Stimulated activated CD4-positive, alpha-beta T cell treated with anti-CD3 and anti-CD28 coated beads, TNF-alpha, amount 100 ng/mL, for 48 hours (primary cell): ENCODE results near the gene SLC34A3.
"Not testable (repeated sequence)": the region's sequence is repeated elsewhere in the genome, so short reads cannot be mapped to it uniquely, and the experiment has no call there.

Experiments used
- DNase-seq, 3 donors: peaks; one replicate each; pipeline ENCODE4 v3.0.0-alpha.2; 2020; ENCODE audit warnings: low read depth in 3 of 3

SLC34A3 gene

DNA sequence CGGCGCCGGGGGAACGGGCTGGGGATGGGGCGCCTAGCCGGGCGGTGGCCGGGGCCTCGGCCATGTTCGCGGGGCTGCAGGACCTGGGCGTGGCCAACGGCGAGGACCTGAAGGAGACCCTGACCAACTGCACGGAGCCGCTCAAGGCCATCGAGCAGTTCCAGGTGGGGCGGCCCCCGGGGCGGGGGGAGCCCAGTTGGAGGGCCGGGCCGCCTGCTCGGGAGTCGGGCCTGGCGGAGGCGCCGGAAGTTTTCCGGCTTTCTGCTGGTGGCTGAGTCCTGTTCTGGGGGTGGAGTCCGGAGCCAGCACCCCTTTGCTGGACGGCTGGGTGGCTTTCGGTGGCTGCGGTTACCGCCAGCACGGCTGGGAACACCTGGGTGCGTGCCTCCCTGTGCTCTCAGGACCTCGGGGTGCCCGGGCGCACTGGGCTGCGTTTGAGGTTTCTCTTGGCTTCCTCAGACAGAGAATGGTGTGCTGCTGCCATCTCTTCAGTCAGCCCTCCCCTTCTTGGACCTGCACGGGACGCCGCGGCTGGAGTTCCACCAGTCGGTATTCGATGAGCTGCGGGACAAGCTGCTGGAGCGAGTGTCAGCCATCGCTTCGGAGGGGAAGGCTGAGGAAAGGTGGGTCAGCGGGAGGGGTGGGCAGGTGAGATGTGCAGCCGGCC lies 24.9 kb downstream of the SLC34A3 start:
- no peak for DNase-seq

DNA sequence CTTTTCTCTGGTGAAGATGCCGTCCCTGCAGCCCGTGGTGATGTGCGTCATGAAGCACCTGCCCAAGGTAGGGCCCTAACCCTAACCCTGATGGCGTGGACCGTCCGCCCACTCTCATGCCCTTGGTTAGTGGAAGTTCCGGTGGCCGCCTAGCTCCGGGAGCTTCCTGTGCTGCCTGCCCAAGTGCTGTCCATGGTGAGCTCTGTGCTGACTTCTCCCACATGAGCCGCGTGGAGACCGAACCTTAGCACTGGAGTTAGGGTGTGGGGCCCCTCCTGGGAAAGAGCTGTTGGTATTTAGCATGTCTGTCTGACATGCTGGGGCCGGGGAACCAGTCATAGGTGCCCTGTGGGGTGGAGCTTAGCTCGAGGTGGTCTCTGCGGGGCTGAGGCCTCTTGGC lies 25.7 kb downstream of the SLC34A3 start:
- no peak for DNase-seq

DNA sequence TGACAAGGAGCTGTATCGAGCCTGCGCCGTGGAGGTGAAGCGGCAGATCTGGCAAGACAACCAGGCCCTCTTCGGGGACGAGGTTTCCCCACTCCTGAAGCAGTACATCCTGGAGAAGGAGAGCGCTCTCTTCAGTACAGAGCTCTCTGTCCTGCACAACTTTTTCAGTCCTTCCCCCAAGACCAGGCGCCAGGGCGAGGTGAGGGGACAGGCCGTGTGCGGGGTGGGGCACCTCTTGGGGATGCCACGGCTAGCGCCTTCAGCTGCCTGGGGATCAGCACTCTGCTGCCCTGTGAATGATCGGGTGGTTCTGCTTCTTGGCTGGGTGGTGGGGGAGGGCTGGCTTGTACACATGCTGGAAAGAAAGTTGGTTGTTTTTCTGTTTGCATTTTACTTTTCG lies 26.2 kb downstream of the SLC34A3 start:
- no peak for DNase-seq

DNA sequence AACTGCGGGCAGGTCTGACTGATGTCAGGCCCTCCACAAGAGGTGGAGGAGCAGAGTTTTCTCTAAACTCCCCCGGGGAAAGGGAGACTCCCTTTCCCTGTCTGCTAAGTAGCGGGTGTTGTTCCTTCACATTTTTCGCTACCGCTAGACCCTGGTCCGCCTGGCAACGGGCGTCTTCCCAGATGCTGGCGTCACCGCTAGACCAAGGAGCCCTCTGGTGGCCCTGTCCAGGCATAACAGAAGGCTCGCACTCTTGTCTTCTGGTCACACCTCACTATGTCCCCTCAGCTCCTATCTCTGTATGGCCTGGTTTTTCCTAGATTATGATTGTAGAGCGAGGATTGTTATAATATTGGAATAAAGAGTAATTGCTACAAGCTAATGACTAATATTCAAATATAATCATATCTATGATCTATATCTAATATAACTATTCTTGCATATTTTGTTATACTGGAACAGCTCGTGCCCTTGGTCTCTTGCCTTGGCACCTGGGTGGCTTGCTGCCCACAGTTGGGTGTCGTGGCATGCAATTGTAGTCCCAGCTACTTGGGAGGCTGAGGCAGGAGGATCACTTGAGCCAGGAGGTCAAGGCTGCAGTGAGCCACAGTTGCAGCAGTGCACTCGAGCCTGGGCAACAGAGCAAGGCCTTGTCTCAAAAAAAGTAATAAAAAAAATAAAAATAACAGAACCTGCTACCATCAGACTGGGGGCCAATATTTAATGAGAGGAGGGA lies 31.6 kb downstream of the SLC34A3 start:
- not testable (repeated sequence) for DNase-seq

DNA sequence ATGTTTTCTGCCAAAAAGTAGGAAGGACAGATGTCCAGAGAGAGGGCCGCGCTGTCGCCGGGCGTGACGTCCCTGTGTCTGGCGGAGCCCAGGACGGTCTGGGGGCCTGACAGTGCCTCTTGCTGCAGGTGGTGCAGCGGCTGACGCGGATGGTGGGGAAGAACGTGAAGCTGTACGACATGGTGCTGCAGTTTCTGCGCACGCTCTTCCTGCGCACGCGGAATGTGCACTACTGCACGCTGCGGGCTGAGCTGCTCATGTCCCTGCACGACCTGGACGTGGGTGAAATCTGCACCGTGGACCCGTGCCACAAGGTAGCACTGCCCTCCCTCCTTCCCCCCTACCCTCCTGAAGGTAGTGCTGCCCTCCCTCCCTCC lies 32.2 kb downstream of the SLC34A3 start:
- no peak for DNase-seq

DNA sequence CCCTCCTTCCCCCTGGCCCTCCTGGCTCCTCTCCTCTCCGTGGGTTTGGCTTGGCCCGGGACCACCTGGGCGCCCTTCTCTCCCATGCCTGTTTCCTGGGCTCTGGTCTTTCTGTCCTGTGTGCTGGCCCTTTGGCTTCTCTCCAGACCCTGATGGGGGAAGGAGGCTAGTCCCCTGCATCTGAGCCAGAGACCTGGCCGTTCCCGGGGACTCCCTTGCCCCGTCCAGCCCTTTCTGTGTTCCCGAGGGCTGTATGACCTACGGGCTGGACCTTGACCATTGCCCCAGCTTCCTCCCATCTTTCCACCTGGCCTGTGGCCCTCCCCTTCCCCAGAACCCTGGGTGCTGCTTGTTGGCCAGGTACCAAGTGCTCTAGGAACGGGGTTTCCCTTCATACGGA lies 32.8 kb downstream of the SLC34A3 start:
- no peak for DNase-seq

DNA sequence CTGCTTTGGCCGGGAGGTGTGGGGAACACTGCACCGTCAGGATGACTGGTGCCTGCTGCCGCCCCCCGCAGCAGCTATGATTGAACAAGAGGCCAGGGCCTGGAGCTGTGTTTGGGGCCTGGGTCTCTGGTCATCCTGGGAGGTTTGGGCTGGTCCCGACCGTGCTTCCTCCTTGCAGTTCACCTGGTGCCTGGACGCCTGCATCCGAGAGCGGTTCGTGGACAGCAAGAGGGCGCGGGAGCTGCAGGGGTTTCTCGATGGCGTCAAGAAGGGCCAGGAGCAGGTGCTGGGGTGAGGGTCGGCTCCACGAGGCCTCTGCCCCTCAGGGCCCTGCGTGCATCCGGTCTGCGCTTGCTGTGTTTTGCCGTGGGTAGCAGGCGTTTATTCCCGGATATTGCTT lies 33.4 kb downstream of the SLC34A3 start:
- no peak for DNase-seq

DNA sequence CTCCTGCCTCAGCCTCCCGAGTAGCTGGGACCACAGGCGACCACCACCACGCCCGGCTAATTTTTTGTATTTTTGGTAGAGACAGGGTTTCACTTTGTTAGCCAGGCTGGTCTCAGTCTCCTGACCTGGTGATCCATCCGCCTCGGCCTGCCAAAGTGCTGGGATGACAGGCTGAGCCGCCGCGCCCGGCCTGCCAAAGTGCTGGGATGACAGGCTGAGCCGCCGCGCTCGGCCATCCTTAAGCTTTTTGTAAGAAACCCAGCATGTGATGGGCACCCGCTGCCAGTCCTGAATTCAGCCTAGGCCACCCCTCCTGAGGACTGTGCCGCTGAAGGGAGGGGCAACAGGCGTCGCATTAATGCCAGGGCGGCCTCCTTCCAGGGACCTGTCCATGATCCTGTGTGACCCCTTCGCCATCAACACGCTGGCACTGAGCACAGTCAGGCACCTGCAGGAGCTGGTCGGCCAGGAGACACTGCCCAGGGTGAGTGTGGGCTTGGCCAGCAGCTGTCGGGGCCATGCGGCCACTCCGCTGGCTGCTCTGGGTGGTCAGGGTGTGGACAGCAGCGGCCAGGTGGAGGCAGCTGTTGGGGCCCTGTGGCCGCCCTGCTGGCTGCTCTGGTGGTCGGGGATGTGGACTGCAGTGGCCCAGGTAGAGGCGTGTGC lies 34.9 kb downstream of the SLC34A3 start:
- DNase-seq: no peak

DNA sequence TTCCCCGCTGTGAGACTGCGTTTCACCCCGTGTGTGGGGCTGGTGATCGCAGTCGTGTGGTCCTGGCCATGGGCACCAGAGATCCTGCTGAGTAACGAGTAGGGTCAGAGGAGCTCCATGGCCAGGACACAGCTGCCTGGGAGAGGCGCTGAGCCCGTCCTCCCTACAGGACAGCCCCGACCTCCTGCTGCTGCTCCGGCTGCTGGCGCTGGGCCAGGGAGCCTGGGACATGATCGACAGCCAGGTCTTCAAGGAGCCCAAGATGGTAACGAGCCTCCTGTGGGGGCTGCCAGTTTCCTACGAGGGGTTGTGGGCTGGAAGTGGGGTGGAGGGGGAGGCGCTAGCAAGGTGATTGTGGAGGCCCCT lies 35.4 kb downstream of the SLC34A3 start:
- no peak for DNase-seq

DNA sequence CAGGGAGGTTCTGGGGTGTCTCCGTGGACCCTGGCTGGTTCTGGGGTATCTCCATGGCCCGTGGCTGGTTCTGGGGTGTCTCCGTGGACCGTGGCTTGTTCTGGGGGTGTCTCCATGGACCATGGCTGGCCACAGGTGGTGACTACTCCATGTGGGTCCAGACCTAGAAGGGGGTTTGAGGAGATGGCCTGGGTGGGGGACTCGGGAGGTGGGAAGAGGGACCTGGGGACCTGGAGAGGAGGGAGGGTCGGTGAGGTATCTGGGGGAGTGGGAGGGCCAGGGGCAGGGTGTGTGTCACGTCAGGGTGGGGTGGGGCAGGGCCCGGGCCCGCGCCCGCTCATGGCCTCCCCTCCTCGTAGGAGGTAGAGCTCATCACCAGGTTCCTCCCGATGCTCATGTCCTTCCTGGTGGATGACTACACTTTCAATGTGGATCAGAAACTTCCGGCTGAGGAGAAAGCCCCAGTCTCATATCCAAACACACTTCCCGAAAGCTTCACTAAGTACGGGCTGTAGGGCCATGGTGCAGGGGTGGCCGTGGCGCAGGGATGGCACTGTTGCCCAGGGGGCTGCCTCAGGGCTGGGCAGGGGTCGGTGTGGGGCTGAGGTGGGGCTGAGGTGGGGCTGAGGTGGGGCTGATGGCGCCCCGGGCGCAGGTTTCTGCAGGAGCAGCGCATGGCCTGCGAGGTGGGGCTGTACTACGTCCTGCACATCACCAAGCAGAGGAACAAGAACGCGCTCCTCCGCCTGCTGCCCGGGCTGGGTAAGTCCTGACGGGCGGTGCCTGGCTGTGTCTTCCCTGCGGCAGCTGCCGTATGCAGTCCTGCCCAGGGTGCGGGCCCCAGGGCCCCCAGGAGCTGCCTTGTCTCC lies 36.1 kb downstream of the SLC34A3 start:
- no peak for DNase-seq

DNA sequence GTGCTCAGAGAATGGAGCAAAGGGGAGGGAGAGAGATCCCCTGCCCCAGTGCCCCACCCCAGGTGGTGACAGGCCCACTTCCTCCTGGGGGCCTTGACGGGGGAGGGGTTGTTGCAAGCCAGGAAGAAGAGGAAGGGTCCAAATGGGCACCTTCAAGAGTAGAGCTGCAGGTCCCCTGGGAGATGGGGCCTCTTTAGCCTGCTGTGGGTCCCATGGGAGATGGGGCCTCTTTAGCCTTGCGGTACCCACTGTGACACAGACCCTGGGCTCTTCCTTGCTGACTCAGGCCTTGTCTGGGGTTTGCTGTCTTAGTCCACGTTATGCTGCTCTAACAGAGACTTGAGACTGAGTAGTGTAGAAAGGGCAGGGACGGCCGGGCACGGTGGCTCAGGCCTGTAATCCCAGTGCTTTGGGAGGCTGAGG lies 37.2 kb downstream of the SLC34A3 start:
- no peak for DNase-seq

DNA sequence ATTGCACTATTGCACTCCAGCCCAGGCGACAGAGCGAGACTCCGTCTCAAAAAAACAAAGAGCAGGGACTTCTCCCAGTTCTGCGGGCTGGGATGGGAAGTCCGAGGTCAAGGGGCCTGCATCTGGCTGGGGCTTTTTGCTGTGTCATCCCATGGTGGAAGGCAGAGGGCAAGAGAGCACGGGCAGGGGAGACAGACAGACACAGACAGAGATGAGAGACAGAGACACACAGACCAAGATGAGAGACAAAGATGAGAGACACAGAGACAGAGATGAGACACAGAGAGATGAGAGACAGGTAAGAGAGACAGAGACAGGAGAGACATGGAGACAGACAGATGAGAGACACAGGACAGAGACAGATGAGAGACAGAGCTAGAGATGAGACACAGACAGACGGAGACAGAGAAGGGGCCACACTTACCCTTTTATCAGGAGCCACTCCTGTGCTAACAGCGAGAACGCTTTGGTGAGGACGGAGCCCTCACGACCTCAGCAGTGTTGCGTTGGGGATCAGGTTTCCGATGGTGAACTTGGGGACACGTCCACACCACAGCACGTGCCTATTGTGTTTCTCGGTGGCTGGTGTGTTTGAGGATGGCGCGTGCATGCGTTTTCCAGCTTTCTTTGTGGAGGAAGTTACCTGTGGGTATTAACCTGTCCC lies 38.0 kb downstream of the SLC34A3 start:
- no peak for DNase-seq

DNA sequence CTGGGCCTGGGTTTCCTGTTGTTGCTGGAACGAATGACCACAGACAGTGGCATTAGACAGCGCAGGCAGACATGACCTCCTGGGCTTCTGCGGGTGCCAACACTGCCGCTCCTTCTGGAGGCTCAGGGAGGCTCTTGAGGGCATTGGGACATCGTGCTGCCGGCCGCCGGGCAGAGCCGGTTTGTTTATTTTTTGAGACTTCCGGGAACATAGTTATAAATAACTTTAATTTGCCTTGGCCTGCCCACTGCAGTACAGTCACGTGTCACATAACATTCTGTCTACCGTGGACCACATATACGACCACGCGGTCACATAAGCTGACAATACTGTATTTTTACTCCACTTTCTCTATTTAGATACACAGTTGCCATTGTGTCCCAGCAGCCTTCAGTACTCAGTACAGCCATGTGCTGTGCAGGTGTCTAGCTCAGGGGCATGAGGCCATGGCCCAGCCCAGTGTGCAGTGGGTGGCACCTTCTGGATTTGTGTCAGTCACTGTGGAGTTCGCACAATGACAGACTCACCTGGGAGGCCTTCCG lies 38.6 kb downstream of the SLC34A3 start:
- no peak for DNase-seq

DNA sequence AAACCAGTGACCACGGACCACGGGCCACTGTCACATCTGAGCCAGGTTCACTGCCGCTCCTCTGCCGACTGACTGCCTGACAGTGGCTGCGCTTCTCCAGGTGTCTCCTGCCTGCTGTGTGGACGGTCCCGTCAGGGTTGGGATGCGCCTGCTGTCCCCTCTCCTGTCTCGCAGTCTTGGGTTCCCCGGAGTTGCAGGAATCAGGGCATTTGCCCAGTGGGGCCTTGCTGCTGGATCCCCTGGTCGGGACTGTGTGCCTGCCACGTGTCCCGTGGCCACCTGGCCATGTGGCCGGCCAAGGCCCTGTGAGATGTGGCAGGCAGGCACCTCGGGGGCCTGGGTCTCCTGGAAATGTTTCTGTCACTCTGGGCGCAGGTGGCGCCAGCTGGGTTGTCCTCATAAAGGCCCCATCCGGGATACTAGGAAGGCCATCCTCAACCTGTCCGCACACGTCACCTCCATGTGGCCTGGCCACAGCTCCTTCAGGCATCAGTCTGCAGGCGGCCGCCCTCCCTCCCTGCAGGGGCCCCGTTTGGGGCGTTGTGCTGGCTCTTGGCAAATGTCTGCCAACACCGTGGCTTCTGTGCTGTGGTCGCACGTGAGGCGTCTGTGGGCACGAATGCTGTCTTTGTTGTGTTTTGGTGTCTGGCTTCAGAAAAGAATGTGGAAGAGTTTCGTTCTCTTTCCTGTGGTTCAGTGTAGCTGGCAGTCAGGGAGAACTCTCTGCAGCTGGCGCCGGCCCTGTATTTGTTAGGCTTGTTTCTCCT lies 40.4 kb downstream of the SLC34A3 start:
- no peak for DNase-seq

DNA sequence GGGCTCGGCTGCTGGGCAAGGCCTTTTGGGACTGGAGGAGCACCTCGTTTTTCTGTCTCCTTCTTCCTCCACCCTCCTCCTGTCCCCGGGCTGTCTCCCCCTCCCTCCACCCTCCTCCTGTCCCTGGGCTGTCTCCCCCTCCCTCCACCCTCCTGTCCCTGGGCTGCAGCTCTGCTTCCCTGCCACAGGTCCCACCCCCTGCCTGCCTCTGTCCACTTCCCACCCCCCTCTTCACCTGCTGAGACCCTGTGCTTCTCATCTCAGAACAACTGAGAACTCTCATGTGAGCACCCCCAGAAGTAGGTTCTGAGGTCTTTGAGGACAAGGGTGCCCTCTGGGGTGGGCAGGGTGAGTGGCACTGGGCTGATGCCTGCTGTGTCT lies 41.0 kb downstream of the SLC34A3 start:
- no peak for DNase-seq

DNA sequence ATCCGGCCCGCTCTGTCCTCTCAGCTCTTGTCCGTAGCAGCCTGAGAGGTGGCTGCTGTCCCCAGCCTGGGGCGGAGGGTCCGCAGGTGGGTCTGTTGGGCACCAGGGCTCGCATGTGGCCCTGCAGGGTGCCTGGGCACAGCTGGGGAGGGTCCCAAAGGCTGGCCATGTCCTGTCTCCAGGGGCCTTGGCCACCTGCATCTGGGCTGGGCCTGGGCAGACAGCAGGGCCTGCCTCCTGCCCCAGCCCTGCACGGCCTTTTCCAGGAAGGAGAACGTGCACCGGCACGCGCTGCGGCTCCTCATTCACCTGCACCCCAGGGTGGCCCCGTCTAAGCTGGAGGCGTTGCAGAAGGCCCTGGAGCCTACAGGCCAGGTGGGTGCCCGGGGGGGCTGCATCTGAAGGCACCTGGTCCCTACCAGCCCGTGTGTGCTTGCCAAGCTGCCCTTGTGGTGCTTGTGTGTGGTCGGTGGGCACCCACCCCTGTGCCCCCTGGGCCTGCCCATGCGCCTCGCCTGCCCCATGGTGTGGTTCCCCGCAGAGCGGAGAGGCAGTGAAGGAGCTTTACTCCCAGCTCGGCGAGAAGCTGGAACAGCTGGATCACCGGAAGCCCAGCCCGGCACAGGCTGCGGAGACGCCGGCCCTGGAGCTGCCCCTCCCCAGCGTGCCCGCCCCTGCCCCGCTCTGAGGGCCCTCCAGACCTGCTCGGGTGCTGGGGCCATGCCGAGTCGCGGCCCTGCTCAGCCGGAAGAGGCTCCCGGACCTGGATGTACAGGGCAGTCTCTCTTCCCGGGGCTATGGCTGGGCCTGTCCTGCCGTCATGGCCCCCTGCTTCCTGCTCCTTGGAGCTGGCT lies 41.8 kb downstream of the SLC34A3 start:
- DNase-seq: no peak

DNA sequence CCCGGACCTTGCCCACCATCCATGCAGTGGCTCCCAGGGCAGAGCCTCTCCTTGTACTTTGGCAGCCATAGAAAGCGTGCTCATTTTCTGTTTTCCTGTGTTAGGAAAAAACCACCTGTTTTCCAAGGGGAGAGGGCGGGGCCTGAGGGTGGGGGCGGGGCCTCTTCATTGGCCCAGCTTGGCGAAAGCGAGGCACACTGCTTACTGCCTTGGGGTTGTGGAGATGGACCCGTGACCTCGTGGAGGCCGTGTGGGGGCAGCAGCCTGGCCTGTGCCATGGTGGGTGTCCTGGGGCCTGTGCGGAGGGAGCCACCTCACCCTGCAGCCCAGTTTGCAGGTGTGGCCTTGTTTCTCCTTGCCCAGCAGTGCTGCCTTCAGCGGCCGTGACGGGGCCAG lies 42.4 kb downstream of the SLC34A3 start:
- no peak for DNase-seq

DNA sequence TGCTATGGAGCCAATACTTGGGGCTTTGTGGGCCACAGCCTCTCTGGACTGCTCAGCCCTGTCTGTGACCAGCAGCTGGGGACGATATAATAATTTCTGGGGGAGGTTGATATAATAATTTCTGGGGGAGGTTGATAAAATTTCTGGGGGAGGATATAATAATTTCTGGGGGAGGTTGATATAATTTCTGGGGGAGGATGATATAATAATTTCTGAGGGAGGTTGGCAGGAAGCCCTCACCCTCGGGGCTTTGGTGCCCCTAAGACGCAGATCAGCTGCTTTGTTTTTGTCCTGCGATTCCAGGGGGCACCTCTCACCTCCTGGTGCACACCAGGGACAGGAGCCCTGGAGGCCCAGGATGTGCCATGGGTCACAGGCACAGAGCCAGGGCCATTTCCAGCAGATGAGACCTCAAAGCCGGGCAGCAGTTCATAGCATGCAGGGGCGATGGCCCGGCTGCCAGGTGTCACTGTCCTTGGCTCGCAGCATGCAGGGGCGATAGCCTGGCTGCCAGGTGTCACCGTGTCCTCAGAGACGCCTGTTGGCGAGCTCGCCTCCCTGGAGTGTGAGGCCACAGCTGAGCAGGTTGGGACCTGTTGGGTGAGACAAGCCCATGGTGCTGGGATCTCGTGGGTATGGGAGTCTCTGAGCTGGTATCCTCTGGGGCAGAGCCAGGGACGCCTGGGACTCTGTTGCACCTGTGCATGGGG lies 43.1 kb downstream of the SLC34A3 start:
- no peak for DNase-seq

DNA sequence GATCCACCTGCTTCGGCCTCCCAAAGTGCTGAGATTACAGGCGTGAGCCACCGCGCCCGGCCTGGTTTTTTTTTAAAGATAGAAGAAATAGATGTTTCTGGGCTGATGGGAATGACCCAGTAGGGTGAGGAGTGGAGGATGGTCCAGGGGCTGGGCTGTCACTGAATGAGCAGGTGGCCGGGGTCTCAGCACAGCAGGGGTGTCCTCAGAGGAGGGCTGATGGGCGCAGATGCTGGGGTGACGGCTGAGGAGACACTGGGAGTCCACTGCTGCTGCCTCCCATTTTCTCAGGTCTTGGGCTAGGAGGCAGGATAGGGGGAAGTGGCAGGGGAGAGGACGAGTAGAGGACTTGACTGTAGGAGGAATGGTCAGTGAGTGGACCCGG lies 44.5 kb downstream of the SLC34A3 start:
- no peak for DNase-seq
